ENCODE measurements around the gene SHROOM3.

Gene SHROOM3

DNA sequence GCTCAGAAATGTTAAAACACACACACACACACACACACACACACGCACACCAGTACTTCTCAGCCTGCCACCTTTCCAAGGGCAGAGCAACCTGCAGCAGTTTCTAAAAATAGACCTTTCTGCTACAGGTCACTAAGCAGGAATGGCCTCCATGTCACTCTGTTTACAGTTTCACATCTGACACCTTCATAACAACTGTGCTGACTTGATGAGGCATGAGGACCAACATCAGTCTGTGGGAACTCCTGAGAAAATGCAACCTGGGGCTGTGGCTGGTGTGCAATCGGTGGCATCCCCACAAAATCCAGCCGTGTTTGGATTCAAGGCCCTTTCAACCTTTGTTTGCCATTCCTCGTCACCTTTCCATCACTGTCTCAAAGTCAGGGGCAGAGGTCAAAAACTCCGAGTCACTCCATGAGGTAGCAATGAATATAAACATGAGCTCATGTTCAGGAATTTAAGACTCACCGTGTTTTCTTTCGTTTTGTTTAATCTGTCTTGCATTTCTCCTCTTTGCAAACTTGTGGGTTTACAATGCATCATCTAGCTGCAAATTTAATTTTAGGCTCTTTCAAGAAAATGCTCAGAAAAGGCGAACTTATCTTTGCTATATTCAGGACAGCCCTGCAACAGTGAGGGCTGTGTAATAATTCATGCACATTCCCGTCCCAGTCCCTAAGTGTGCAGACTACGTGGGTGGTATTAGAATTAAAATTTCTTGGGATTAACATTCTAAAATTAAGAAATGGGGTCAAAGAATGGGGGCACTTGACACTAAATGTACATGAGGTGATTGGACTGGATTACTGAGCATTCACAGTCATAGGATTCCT is 135.3 kb downstream of the SHROOM3 start:
- no peak for DNase-seq (ENCODE audit: low spot score)

DNA sequence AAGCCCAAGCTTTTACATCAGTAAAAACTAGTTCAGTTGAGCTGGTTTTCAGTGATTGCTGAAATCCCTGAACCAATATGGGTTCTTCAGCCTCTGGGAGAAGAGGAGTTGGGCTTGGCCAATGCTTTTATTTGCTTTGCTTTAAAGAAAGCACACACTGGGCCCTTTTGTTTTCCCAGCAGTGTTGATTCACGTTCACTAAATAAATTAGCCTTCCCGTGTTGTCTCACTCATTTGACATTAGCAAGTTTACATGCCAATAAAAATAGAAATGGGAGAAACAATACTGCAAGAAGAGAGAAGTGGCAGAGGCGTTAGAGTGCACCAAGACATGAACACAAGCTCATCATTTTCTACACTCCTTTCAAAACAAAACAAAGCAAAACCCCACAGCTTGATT is 136.2 kb downstream of the SHROOM3 start:
- DNase-seq (ENCODE audit: low spot score): no peak

DNA sequence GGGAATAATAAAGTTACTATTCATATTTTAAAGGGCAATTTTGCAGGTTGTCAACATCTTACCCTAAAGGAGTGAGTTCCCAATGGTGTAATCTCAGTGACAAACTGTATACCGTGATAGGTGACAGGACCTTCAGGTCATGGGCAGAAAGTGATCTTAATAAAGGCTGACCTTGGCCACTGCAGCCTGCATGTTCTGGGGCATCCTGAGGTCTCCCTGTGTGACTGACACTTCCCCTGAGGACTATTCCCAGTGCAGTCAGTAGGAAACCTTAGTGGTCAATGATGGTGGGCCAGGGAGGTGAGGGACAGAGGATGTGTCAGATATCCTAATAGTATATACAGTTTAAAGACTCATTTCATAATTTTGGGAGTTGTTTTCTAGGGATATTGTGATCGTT is 137.2 kb downstream of the SHROOM3 start:
- DNase-seq (ENCODE audit: low spot score): no peak

DNA sequence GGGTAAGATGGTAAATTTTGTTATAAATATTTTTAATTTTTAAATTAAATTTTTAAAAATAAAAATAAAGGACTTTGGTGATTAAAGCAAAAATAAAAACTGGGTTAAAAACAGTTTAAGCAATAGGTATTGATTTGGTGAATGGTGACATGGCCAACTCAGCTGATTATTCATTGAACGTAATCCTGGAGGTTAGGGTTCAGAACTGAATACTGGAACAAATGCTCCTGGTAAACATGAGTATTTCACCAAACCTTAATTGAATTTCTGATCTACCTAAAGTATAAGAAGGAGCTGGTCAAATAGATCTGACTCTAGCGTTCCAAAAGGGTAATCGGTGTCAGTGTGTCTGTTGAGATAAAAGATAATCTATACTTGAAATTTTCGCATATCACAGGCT is 141.8 kb downstream of the SHROOM3 start:
- DNase-seq (ENCODE audit: low spot score): no peak

DNA sequence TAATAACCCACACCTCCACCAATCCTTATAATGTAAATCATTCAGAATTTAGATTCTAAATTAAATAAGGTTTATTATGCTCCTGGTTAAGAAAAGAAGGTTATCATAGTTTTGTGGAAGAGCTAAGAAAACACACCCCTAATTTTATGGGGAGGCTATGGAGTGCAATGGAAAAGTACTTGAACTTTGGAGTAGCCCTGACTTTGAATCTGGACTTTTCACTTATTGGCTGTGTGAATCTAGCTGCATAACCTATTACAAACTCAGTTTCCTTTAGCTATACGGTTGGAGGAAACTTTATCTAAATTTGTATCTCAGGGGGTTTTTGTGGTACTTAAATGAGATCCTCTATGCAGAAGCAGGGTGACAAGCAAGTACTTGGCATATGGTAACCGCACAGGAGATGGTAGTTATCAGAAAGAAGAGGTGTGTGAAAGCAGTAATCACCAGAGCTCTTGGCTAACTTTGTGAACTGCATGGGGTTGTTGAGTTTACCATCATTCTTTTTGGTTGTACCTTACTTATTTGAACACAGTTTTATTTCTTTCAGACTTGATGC is 143.1 kb downstream of the SHROOM3 start:
- DNase-seq (ENCODE audit: low spot score): no peak

DNA sequence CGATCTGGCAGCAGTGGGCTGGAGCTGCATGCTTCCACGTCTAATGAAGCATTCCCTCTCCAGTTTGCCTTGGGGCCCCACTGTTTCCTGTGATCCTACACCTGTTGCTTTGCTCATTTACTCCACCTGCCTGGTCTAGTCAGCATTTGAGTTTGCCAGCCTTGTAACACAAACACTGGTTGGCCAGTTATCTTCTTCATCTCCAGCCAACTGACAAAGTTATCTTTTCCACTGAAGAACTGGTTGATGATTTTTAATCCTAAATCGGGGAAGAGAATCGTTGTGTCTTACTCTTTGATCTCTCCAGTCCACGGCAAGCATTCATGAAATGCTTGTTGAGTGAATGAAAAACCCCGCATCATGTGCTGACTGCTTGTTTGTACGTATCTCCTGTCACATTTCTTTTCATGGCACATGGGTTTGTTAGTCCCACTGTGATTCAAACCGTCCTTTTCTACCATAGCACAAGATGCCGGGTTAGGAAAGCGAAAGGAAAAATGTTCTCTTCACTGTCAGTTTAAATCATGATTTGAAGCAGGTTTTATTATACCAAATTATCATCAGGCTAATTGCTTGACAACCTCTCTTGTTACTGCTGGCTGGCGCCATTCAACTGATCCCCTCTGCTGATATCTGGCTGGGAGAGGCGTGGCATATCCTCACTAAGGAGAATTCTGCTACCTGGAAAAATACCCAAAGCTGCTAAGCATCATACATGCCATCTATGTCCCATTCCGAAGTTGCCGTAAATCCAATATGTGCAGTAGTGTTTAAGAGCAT is 144.8 kb downstream of the SHROOM3 start:
- DNase-seq (ENCODE audit: low spot score): no peak

DNA sequence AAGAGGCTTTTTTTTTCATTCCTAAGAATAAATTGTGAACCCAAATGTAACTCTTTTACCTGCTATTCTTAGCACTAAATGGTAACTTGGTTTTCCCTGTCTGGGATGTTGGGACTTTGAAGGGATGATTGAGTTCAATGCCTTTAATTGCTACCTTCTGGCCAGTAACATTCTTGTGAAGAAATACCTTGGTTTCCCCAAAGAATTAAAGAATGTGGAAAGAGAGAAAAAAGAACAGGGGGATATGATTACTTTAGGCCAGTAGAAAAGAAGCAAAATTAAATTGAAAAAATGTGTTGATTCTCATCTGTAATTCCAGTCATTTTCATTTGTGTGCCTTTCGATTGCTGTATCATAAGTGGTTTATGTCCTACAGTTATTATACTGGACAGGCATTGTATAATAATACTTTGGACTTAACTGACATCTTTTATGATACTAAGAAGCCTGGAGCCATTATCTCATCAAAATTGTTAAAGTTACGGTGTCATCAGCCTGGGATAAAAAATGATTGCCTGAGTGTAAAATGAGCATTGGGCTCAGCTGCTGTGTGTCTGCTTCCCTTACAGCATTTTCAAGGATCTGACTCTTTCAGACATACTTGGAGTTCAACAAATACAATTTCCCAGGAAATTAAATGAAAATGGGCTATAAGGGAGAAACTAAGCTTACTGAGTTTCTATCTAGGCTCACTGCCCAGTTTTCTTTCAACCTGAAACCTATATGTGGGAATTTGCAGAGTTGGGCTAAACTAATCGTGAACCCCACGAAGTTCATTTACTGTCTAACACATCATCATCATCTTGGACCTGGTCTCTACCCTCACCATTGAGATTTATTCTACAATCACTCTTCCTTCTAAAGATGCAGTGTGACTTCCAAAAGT is 146.3 kb downstream of the SHROOM3 start:
- DNase-seq (ENCODE audit: low spot score): no peak

DNA sequence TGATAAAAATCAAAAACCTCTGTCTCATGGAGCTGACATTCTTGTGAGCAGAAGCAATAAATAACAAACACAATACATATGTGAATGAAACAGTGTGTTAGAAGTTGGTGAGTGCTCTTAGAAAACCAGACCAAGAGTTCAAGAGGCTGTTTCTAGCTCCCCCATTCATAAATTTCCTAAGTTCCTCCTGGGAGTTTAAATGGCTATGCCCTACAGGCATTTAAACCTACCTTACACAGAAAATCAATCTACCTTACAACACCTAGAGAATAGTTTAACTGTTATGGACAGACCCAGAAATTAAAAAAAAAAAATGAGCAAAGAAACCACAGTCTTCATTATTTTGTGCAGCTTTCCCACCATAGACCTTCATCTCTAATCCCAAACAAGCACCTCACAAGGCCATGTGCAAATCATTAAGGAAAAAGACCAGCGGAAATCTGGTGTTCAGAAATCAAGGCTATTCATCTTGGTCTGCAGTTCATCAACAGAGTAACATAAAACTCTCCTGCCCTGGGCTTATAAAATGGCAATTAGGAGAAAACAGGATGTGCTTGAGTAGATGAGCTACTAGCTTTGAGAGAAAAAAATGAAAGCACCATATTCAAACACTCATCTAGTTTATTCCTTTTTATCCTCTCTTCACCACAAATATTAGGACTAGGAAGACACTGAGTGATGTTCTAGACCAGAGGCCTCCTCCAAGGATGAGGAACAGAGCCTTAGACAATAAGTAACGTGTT is 147.2 kb downstream of the SHROOM3 start:
- DNase-seq (ENCODE audit: low spot score): no peak

DNA sequence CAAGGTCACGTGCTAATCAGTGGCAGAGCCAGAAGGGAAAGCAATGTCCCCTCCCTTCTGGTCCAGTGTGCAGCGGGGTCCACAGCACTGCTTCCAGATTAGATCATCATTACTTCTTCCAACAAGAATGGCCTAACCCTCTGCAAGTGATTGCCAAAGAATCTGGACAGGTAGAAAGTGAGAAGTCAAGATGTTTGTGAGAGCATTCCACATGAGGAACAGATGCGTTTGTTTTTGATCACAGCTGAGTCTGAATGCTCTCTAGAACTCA is 147.7 kb downstream of the SHROOM3 start:
- no peak for DNase-seq (ENCODE audit: low spot score)

DNA sequence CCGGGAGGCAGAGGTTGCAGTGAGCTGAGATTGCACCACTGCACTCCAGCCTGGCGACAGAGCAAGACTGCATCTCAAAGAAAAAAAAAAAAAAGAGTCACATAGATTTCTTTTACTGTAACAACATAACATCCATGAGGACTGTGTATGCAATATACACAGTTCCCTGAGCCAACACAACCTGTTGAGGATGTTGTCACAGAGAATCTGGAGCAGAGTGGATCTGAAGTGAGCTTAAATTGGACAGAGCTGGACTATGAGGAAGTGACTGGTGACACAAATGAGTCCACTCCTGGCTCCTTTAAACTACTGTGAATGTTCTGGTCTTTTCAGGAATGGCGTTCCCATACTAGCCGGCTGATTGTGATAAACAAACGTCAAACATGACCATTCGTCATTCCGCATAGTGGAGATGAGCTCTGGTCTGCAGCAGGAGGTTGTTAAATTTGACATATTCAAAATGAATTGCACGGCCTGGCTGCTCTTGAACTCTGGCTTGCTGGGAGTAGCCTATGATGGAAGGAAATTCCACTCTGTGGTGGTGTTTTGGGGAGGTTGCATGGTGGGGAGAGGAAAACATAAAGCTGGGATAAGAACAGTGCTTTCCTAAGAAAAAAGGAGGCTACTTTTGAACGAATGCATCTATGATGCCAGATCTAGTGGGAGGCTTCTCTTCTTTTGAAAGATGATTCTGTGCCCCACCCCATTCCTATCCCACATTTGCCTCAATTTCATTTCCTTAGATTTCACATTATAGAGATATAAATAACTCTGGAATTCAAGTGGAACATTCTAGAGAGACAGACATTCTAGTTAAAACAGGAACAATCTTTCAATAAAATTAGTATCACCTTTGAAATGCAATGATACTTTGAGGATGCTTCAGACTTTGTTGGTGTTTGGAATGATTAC is 149.5 kb downstream of the SHROOM3 start:
- no peak for DNase-seq (ENCODE audit: low spot score)

DNA sequence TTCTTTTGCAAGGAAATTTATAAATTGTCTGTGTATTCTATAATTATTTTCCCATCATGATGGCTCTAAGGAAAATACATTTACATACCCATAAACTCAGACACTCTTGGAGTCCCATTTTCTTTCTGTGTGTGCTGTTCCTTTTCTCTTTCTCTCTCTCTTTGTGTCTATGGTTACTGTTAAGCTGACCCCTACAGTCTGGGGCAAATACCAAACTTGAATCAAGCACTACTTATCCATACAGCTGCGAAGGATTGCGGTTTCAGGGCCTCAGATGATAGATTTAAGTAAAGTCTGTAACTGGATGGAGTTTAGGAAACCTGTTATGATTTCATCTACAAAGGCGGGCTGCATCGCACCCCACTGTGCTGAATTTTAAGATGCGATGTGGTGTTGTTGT is 150.2 kb downstream of the SHROOM3 start:
- no peak for DNase-seq (ENCODE audit: low spot score)

DNA sequence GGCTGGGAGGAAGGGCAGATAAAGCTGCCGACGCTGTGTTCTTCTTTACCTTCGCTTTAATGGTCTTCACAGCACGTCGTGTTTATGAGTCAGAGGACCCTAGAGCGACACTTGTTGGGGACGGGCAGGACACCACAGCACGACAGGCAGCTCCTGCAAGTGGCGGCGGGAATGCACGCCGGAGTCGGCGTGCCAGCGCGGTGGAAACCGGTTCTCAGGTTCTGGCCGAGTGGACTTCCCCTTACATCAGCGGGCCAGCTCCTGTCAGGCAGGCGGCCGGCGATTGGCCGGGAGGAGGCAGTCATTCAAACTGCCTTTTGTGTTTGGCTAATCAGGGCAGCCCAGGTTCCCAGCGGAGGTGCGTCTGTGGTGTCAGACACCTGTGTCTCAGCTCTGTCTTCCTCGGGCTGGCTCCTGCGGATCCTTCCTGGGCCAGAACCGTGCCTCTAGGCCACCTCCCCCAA is 150.9 kb downstream of the SHROOM3 start:
- DNase-seq (ENCODE audit: low spot score): peak; percentile 75

DNA sequence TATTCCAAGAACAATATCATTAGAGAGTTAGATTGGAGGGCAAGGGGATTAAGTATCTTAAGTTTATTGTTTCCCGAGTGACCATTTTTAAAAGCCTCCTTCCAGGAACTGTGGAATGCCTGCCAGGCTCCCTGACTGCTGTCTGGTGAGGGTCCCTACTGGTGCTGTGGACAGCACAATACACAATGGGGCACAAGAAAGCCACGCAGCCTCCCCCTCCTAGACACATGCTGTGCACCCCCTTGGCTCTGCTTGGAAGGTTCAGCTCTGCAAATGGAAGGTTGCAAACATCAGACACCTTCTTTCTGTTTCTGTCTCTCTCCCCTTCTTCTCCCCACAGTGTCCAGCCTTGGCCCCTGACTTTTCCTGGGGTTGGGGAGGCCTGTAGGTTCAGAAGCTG is 153.2 kb downstream of the SHROOM3 start:
- no peak for DNase-seq (ENCODE audit: low spot score)

DNA sequence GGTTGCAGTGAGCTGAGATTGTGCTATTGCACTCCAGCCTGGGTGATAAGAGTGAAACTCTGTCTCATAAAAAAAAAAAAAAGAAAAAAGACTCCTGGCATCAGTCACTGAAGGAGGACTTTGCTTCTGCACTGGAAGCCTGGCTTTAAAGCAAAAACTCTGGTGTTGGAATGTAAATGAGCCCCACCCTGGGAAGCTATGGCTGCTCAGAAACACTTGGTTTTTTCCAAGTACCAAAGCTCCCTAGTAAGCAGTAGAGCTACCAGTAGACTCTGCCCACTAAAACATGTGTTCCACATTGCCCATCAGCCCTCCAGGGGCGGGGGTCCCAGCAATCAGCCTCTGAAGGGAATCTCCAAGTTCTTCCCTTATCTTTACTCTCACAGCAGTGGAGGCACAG is 154.4 kb downstream of the SHROOM3 start:
- no peak for DNase-seq (ENCODE audit: low spot score)

DNA sequence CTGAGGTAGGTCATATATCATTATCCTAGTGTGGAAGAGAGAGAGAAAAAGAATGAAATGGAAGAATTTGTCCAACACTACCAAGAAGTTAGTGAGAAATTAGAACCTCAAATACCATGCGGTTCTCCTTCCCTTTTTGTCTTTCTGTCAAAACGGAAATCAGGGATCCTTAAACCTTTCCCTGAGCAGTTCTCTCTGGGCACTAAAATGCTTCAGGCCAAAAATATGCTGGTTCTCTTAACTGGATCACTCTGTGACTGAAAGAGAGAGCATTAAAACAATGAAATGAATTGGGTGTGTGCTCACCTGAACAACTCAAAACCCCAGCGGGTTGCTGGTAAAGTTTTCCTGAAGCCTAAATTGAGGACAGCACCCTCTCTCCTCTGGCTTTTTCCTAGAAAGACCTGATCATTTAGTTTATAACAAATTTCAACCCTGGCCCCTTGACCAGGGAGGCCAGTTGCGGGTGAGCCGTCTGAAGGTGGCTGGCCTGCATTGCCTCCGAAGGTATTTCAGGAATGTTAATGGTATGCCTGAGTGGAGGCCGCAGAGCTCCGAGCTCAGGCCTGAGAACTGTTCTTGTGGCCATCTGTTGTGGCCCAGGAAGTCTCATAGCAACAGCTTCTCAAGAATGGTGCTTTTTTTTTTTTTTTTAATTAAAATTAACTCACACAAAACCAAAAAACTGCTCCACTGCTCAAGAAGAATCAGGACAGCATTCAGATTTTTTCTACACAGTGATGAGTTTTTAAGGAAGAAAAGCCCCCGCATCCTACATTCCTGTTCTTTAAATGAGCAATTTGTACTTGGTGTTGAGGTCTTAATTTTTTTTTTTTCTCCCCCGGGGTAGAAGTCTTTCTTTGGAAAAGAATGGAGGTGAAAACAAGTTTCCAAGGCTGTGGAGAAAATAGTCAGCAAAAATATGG is 155.1 kb downstream of the SHROOM3 start:
- no peak for DNase-seq (ENCODE audit: low spot score)

DNA sequence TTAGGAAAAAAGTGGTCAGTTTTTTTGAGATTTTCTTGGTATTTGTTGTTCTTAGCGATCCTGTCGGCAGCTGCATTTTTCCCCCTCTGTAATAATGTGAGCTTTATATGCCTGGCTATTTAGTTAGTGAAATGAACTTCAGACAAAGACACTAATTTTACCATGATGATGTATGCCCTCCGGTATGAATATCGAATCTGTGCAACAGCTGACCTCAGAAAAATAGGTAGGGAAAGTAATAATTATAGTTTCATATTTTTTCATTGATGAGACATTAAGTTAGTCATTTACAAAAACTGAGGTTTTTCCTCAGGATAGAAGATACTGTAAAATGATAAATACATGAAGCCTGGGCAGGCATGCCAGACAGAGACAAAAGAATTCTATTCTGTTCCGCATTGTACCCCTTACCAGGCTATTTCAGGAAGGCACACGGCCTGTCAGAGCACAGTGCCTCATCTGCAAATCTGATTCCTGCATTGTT is 155.8 kb downstream of the SHROOM3 start:
- DNase-seq (ENCODE audit: low spot score): no peak

DNA sequence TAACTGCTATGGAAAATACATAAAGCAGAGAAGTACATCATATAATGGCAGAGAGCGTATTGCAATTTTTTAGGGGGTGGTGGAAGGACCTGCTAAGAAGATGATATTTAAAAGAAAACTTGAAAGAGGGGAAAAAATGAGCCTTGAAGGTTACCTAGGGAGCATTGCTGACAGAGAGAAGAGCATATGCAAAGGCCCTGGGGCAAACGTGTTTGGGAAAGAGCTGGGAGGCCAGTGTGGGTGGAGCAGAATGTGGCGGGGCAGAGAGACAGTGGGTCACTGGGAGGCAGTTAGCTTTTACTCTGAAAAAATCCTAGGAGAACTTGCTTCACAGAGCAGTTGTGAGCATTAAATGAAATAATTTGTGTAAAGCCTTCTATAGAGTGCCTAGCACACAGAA is 157.0 kb downstream of the SHROOM3 start:
- DNase-seq (ENCODE audit: low spot score): no peak

DNA sequence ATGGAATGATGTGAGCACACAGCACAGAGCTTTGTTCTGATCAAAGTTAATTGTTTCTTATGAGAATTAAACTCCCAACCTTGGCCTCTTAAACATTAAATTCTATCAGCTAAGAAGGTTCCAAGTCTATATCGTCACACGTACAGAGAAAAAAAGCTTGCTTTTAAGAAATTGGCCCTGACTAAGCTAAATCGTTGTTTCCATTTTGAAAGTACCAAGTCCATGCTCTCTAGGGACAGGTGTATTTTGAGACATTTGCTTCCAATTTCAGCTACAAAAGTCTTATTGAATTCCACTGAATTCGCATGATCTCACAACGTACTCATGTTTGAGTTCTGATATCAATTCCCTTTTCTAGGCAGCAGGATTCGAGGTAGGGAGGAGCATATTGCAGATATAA is 157.4 kb downstream of the SHROOM3 start:
- DNase-seq (ENCODE audit: low spot score): no peak

DNA sequence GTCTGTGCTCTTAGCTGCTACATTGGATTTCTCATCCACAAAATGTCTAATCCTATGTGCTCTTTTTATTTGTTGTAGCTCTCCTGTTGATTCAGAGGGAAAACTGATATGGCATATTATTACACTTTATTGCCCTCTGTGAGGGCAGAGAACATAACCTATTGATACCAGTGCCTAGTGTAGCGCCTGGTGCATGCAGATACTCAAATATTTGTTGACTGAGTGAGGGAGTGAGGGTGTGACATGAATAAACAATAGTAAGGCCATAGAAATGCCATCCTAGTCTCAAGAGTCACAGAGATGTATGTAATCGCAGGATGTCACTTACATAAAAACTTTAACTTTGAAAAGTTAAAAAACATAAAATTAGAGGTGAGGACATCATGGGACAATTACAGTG is 159.1 kb downstream of the SHROOM3 start:
- DNase-seq (ENCODE audit: low spot score): no peak

Measured in left forelimb (tissue), 1 donor.